H9 (cell line): ENCODE results near the gene ATN1. TPM values are rescaled to one million over a fixed set of nuclear protein-coding genes. Genes with fewer than 3 reads are reported as not detected.

ENCODE experiments used
- DNase-seq: peaks from one replicate; pipeline ENCODE4 v3.0.0-alpha.2; 2017
- H2AFZ ChIP-seq: one replicate; pipeline ENCODE4 v1.6.1; 2013; ENCODE audit warnings: mild to moderate bottlenecking, low read length, control low read depth, moderate library complexity
- H2AK5ac ChIP-seq: 2 replicates; pipeline ENCODE4 v1.6.1; 2013; ENCODE audit warnings: low read length, control low read depth, mixed read lengths; ENCODE audit not compliant: insufficient read length
- H2BK120ac ChIP-seq: one replicate; pipeline ENCODE4 v1.6.1; 2013; ENCODE audit warnings: low read depth, mild to moderate bottlenecking, low read length, control low read depth, inconsistent platforms; ENCODE audit not compliant: poor library complexity, severe bottlenecking
- H2BK12ac ChIP-seq: 2 replicates; pipeline ENCODE4 v1.6.1; 2013; ENCODE audit warnings: low read length, control low read depth, mixed read lengths, low read depth; ENCODE audit not compliant: insufficient read length
- H2BK15ac ChIP-seq: 2 replicates; pipeline ENCODE4 v1.6.1; 2013; ENCODE audit warnings: low read depth, low read length, control low read depth
- H2BK20ac ChIP-seq: one replicate; pipeline ENCODE4 v1.6.1; 2013; ENCODE audit warnings: low read depth, mild to moderate bottlenecking, low read length, control low read depth, inconsistent platforms; ENCODE audit not compliant: poor library complexity, severe bottlenecking
- H2BK5ac ChIP-seq: 2 replicates; pipeline ENCODE4 v1.6.1; 2013; ENCODE audit warnings: low read length, control low read depth, mixed read lengths; ENCODE audit not compliant: insufficient read length
- H3K14ac ChIP-seq: 2 replicates; pipeline ENCODE4 v1.6.1; 2013; ENCODE audit warnings: low read length, control low read depth; ENCODE audit not compliant: insufficient read depth
- H3K18ac ChIP-seq: 2 replicates; pipeline ENCODE4 v1.6.1; 2013; ENCODE audit warnings: low read depth, mild to moderate bottlenecking, mixed read lengths, low read length, control low read depth; ENCODE audit not compliant: insufficient read length
- H3K23ac ChIP-seq: 2 replicates; pipeline ENCODE4 v1.6.1; 2013; ENCODE audit warnings: low read length, control low read depth, mixed read lengths, low read depth; ENCODE audit not compliant: insufficient read length
- H3K23me2 ChIP-seq: 2 replicates; pipeline ENCODE4 v1.6.1; 2013; ENCODE audit warnings: low read depth, mild to moderate bottlenecking, mixed read lengths, low read length, control low read depth; ENCODE audit not compliant: insufficient read length, poor library complexity, severe bottlenecking
- H3K27ac ChIP-seq: 2 replicates; pipeline ENCODE4 v1.5.1; 2013; ENCODE audit warnings: low read length, control low read depth, mixed read lengths, low read depth; ENCODE audit not compliant: insufficient read length
- H3K27me3 ChIP-seq: 2 replicates; pipeline ENCODE4 v1.6.1; 2013; ENCODE audit warnings: low read length, control low read depth, inconsistent platforms; ENCODE audit not compliant: insufficient read depth
- H3K4ac ChIP-seq: 2 replicates; pipeline ENCODE4 v1.6.1; 2013; ENCODE audit warnings: low read depth, mild to moderate bottlenecking, control low read depth, inconsistent platforms, low read length, moderate library complexity
- H3K4me1 ChIP-seq: 2 replicates; pipeline ENCODE4 v1.6.1; 2013; ENCODE audit warnings: low read length, control low read depth, inconsistent platforms; ENCODE audit not compliant: insufficient read depth
- H3K4me2 ChIP-seq: 2 replicates; pipeline ENCODE4 v1.6.1; 2013; ENCODE audit warnings: low read length, control low read depth, mixed read lengths; ENCODE audit not compliant: insufficient read length, insufficient read depth
- H3K56ac ChIP-seq: 2 replicates; pipeline ENCODE4 v1.6.1; 2013; ENCODE audit warnings: low read depth, mild to moderate bottlenecking, mixed read lengths, low read length, control low read depth; ENCODE audit not compliant: insufficient read length
- H3K79me1 ChIP-seq: 2 replicates; pipeline ENCODE4 v1.6.1; 2013; ENCODE audit warnings: low read depth, mild to moderate bottlenecking, moderate library complexity, low read length, control low read depth, inconsistent platforms; ENCODE audit not compliant: insufficient read depth, poor library complexity, severe bottlenecking
- H3K79me2 ChIP-seq: 2 replicates; pipeline ENCODE4 v1.6.1; 2013; ENCODE audit warnings: low read length, control low read depth, inconsistent platforms; ENCODE audit not compliant: insufficient read depth
- H3K9ac ChIP-seq: 2 replicates; pipeline ENCODE4 v1.6.1; 2013; ENCODE audit warnings: low read length, control low read depth, mixed read lengths; ENCODE audit not compliant: insufficient read length; ENCODE audit errors: extremely low read depth
- H3K9me3 ChIP-seq: one replicate; pipeline ENCODE4 v1.6.1; 2013; ENCODE audit warnings: low read depth, low read length, inconsistent platforms; ENCODE audit not compliant: control insufficient read depth
- H3T11ph ChIP-seq: one replicate; pipeline ENCODE4 v1.6.1; 2013; ENCODE audit warnings: mild to moderate bottlenecking, low read length, control low read depth, inconsistent platforms
- H4K20me1 ChIP-seq: one replicate; pipeline ENCODE4 v1.6.1; 2013; ENCODE audit not compliant: control insufficient read depth, insufficient read length, insufficient read depth
- H4K5ac ChIP-seq: 2 replicates; pipeline ENCODE4 v1.6.1; 2013; ENCODE audit warnings: low read depth, mild to moderate bottlenecking, mixed read lengths, low read length, control low read depth; ENCODE audit not compliant: insufficient read length
- H4K8ac ChIP-seq: replicated peaks from 2 replicates; pipeline ENCODE4 v1.6.1; 2013; ENCODE audit warnings: low read length, control low read depth, mixed read lengths, low read depth; ENCODE audit not compliant: insufficient read length
- H4K91ac ChIP-seq: 2 replicates; pipeline ENCODE4 v1.6.1; 2013; ENCODE audit warnings: low read depth, mild to moderate bottlenecking, moderate library complexity, mixed read lengths, low read length, control low read depth; ENCODE audit not compliant: insufficient read length
- H3K27ac Mint-ChIP-seq, 3 experiments: 2 replicates in 2 of 3; 3 replicates in 1 of 3; pipeline ENCODE4 v1.8.0; 2020 to 2021; ENCODE audit warnings: mixed read lengths in 3 of 3, mild to moderate bottlenecking in 1 of 3, moderate library complexity in 1 of 3
- H3K27me3 Mint-ChIP-seq: 2 replicates; pipeline ENCODE4 v1.8.0; 2021; ENCODE audit warnings: low read depth, mild to moderate bottlenecking, moderate library complexity, mixed read lengths
- H3K36me3 Mint-ChIP-seq, 3 experiments: 2 replicates in 2 of 3; 3 replicates in 1 of 3; pipeline ENCODE4 v1.8.0; 2020 to 2021; ENCODE audit warnings: low read depth in 3 of 3, mixed read lengths in 3 of 3; ENCODE audit not compliant: insufficient read depth in 1 of 3
- H3K4me1 Mint-ChIP-seq, 2 experiments: 2 replicates each; pipeline ENCODE4 v1.8.0; 2020; ENCODE audit warnings: mixed read lengths in 2 of 2
- H3K4me3 Mint-ChIP-seq, 2 experiments: 2 replicates in 1 of 2; 3 replicates in 1 of 2; pipeline ENCODE4 v1.8.0; 2020 to 2021; ENCODE audit warnings: mild to moderate bottlenecking in 2 of 2, mixed read lengths in 2 of 2, moderate library complexity in 1 of 2
- H3K9me3 Mint-ChIP-seq, 2 experiments: 2 replicates in 1 of 2; 3 replicates in 1 of 2; pipeline ENCODE4 v1.8.0; 2020; ENCODE audit warnings: mild to moderate bottlenecking in 2 of 2, mixed read lengths in 2 of 2, moderate library complexity in 1 of 2
- WGBS: extraction: QIAGEN DNeasy Blood & Tissue Kit; methylation state at CpG from one replicate; pipeline ENCODE4 v1.1.7; 2013; ENCODE audit warnings: missing lambda C conversion rate, low lambda C conversion rate, mixed read lengths; ENCODE audit not compliant: insufficient read length; ENCODE audit errors: extremely low coverage; 5-methylcytosine and 5-hydroxymethylcytosine counted together
- total RNA-seq: library from RNA; stranded (reverse); gene quantifications from 2 replicates; pipeline ENCODE4 v1.2.1, GENCODE V29; 2021
- TF ChIP-seq, protein P1 (sequence below): fragments of 200-600 bp; sonication (generic); conservative IDR thresholded peaks from 3 replicates; pipeline ENCODE4 v1.8.0; 2021; ENCODE audit warnings: antibody characterized with exemption, mild to moderate bottlenecking

Gene ATN1
- total RNA-seq, 1 experiment from 2014 or later: 103 TPM

GRCh38 chr12:6956021-6956727 lies 28.4 kb downstream of the ATN1 start:
- peaks cover under 1% of the 10 kb centered on the region for H3K23me2 ChIP-seq
- no peak overlapping the region for H2BK20ac ChIP-seq
- H3K4me3 Mint-ChIP-seq: no peak overlapping the region
- no peaks in the 10 kb centered on the region for H3K79me2 ChIP-seq
- no peak overlapping the region for H3T11ph ChIP-seq
- no peaks in the 10 kb centered on the region for H3K9me3 Mint-ChIP-seq
- H3K79me1 ChIP-seq: no peaks in the 10 kb centered on the region
- H3K14ac ChIP-seq: no peak overlapping the region
- no peak overlapping the region for H4K91ac ChIP-seq
- H3K9ac ChIP-seq: no peak overlapping the region
- H3K4me1 Mint-ChIP-seq: peaks cover 23 to 37% of the 10 kb centered on the region in 2 experiments
- no peak overlapping the region for H3K4me2 ChIP-seq
- H2BK120ac ChIP-seq: no peak overlapping the region
- no peaks in the 10 kb centered on the region for H4K20me1 ChIP-seq
- no peak overlapping the region for H4K5ac ChIP-seq
- no peaks in the 10 kb centered on the region for H3K9me3 ChIP-seq
- no peak overlapping the region for H4K8ac ChIP-seq
- no peak overlapping the region for H3K23ac ChIP-seq
- no peaks in the 10 kb centered on the region for H3K27me3 ChIP-seq
- no peak overlapping the region for H2AFZ ChIP-seq
- peaks cover 2% of the 10 kb centered on the region; the same call in 1 of the 2 replicates for H3K4me1 ChIP-seq
- TF ChIP-seq, protein P1, sequence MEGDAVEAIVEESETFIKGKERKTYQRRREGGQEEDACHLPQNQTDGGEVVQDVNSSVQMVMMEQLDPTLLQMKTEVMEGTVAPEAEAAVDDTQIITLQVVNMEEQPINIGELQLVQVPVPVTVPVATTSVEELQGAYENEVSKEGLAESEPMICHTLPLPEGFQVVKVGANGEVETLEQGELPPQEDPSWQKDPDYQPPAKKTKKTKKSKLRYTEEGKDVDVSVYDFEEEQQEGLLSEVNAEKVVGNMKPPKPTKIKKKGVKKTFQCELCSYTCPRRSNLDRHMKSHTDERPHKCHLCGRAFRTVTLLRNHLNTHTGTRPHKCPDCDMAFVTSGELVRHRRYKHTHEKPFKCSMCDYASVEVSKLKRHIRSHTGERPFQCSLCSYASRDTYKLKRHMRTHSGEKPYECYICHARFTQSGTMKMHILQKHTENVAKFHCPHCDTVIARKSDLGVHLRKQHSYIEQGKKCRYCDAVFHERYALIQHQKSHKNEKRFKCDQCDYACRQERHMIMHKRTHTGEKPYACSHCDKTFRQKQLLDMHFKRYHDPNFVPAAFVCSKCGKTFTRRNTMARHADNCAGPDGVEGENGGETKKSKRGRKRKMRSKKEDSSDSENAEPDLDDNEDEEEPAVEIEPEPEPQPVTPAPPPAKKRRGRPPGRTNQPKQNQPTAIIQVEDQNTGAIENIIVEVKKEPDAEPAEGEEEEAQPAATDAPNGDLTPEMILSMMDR: no peak
- H3K56ac ChIP-seq: no peak overlapping the region
- no peak overlapping the region for H2BK5ac ChIP-seq
- H2AK5ac ChIP-seq: no peak overlapping the region
- no peak overlapping the region for H3K27ac Mint-ChIP-seq
- no peaks in the 10 kb centered on the region; the same call in 1 of the 2 replicates for H3K27me3 Mint-ChIP-seq
- no peak for DNase-seq
- H3K18ac ChIP-seq: no peak overlapping the region
- no peak overlapping the region for H2BK15ac ChIP-seq
- H3K27ac ChIP-seq: no peak overlapping the region
- H2BK12ac ChIP-seq: no peak overlapping the region
- no peak overlapping the region for H3K4ac ChIP-seq
- peaks cover 0 to 6% (median 0%) of the 10 kb centered on the region in 3 experiments; a peak in 4 of 7 replicates for H3K36me3 Mint-ChIP-seq
- WGBS: no CpG with 5 or more reads among the region's 28 CpGs
